B cell (primary cell): ENCODE results near the gene SCAMP4. TPM values are rescaled to one million over a fixed set of nuclear protein-coding genes. Genes with fewer than 3 reads are reported as not detected.
A peak's percentile ranks its signal among the peaks of the same experiment; 100 is the strongest.
"Not testable (repeated sequence)": the region's sequence is repeated elsewhere in the genome, so short reads cannot be mapped to it uniquely, and the experiment has no call there.

Source experiments
- ATAC-seq: fragments of 200-7000 bp; cut with Tn5 transposase; one replicate; pipeline ENCODE4 v1.10.0; 2021; ENCODE audit warnings: low read depth, mild to moderate bottlenecking, moderate number of reproducible peaks, moderate library complexity
- CTCF ChIA-PET: fragments of 350-600 bp; sonication (Branson Sonifier 250); formaldehyde crosslinking; loops from one replicate; lab custom pipeline; 2021; ENCODE audit warnings: antibody characterized with exemption, inconsistent platforms; lab: Charles Lee
- POLR2A ChIA-PET: fragments of 350-600 bp; sonication (Branson Sonifier 250); formaldehyde crosslinking; loops from one replicate; lab custom pipeline; 2021; ENCODE audit warnings: antibody characterized with exemption; lab: Charles Lee
- DNase-seq: peaks from one replicate; pipeline ENCODE4 v3.0.0; 2013
- H2AFZ ChIP-seq: 2 replicates; pipeline ENCODE4 v1.6.1; 2012; ENCODE audit warnings: mild to moderate bottlenecking, low read depth, low read length; ENCODE audit not compliant: insufficient read depth, poor library complexity, severe bottlenecking
- H3K27ac ChIP-seq, 2 donors: 1 replicate in 1 of 2; 2 replicates in 1 of 2; pipeline ENCODE4 v1.5.1; 2012 to 2013; ENCODE audit warnings: low read length in 2 of 2, mild to moderate bottlenecking in 2 of 2, moderate library complexity in 1 of 2
- H3K27me3 ChIP-seq, 4 experiments: fragments of 200-600 bp in 1 of 4; sonication (generic) in 1 of 4; replicated peaks in 1 of 4; 1 replicate in 2 of 4; 2 replicates in 2 of 4; pipeline versions ENCODE4 v1.6.1 to v1.7.0; 2013 to 2016; ENCODE audit warnings: low read length in 3 of 4, mild to moderate bottlenecking in 2 of 4, mixed read lengths in 1 of 4, moderate library complexity in 1 of 4; ENCODE audit not compliant: insufficient read depth in 4 of 4, control insufficient read depth in 3 of 4; ENCODE audit errors: control extremely low read depth in 1 of 4
- H3K36me3 ChIP-seq, 2 experiments: replicated peaks in 1 of 2; 1 replicate in 1 of 2; 2 replicates in 1 of 2; pipeline versions ENCODE4 v1.6.1 to v1.7.1; 2013; ENCODE audit warnings: low read length in 1 of 2; ENCODE audit not compliant: insufficient read depth in 2 of 2, control insufficient read depth in 1 of 2; ENCODE audit errors: control extremely low read depth in 1 of 2, extremely low read depth in 1 of 2
- H3K4me1 ChIP-seq, 2 donors: fragments of 200-600 bp in 1 of 2; sonication (generic) in 1 of 2; 1 replicate in 1 of 2; 2 replicates in 1 of 2; pipeline versions ENCODE4 v1.5.1 to v1.6.1; 2013 to 2017; ENCODE audit warnings: low read length in 2 of 2; ENCODE audit not compliant: control insufficient read depth in 2 of 2, insufficient read depth in 2 of 2
- H3K4me2 ChIP-seq: replicated peaks from 2 replicates; pipeline ENCODE3; 2012; ENCODE audit warnings: mild to moderate bottlenecking, low read depth, low read length; ENCODE audit not compliant: poor library complexity, severe bottlenecking
- H3K4me3 ChIP-seq, 5 experiments: fragments of 200-600 bp in 1 of 5; sonication (generic) in 1 of 5; 1 replicate in 3 of 5; 2 replicates in 2 of 5; pipeline versions ENCODE4 v1.5.1 to v1.7.0; 2011 to 2016; ENCODE audit warnings: low read length in 4 of 5, mild to moderate bottlenecking in 4 of 5, low read depth in 2 of 5, control low read depth in 1 of 5, moderate library complexity in 1 of 5; ENCODE audit not compliant: insufficient read depth in 1 of 5; ENCODE audit errors: control extremely low read depth in 1 of 5, extremely low read depth in 1 of 5
- H3K79me2 ChIP-seq: fragments of 200-600 bp; sonication (generic); one replicate; pipeline ENCODE4 v1.6.0; 2016; ENCODE audit warnings: low read length; ENCODE audit not compliant: control insufficient read depth, insufficient read depth
- H3K9ac ChIP-seq: fragments of 200-600 bp; sonication (generic); 2 replicates; pipeline ENCODE4 v1.6.1; 2017; ENCODE audit warnings: mild to moderate bottlenecking, low read length, moderate library complexity
- H3K9me3 ChIP-seq, 3 donors: one replicate each; pipeline versions ENCODE4 v1.6.1 to v1.7.1; 2013; ENCODE audit warnings: low read length in 2 of 3; ENCODE audit not compliant: control insufficient read depth in 2 of 3, insufficient read depth in 1 of 3; ENCODE audit errors: control extremely low read depth in 1 of 3
- H4K20me1 ChIP-seq: 2 replicates; pipeline ENCODE4 v1.6.0; 2012; ENCODE audit warnings: mild to moderate bottlenecking, low read length; ENCODE audit not compliant: insufficient read depth, control insufficient read depth, poor library complexity, severe bottlenecking
- H3K27ac Mint-ChIP-seq: one replicate; pipeline ENCODE4 v1.8.0; 2021; ENCODE audit warnings: mixed read lengths
- H3K27me3 Mint-ChIP-seq: one replicate; pipeline ENCODE4 v1.8.0; 2021; ENCODE audit warnings: mixed read lengths
- H3K4me1 Mint-ChIP-seq: one replicate; pipeline ENCODE4 v1.8.0; 2021; ENCODE audit warnings: mixed read lengths
- H3K4me3 Mint-ChIP-seq: one replicate; pipeline ENCODE4 v1.8.0; 2021; ENCODE audit warnings: mixed read lengths
- H3K9me3 Mint-ChIP-seq: one replicate; pipeline ENCODE4 v1.8.0; 2022; ENCODE audit warnings: mixed read lengths; ENCODE audit not compliant: insufficient read depth
- WGBS: methylation state at CpG from one replicate; pipeline ENCODE4 v1.1.5; 2013; ENCODE audit warnings: missing lambda C conversion rate; ENCODE audit not compliant: insufficient coverage; 5-methylcytosine and 5-hydroxymethylcytosine counted together
- intact Hi-C: fragments of 100-400 bp; cut with micrococcal nuclease; formaldehyde crosslinking; loops from one replicate; pipeline ENCODE4 v1.10.0; 2022
- polyA plus RNA-seq: library from polyadenylated mRNA; depleted of rRNA; stranded (reverse); fragments of >200 nt; gene quantifications from 2 replicates; pipeline ENCODE4 v1.2.3, GENCODE V29; 2012
- total RNA-seq, 2 donors: library from RNA; stranded (reverse); fragments of 120-200 nt in 1 of 2; gene quantifications; 1 replicate in 1 of 2; 2 replicates in 1 of 2; pipeline versions ENCODE4 v1.2.3 to v1.2.4, GENCODE V29; 2013 to 2022

The SCAMP4 gene
- total and polyA plus RNA-seq, 2 donors (not counting 1 experiment from before 2014, with no cell fraction given), result 47.9 to 60.0 TPM

DNA sequence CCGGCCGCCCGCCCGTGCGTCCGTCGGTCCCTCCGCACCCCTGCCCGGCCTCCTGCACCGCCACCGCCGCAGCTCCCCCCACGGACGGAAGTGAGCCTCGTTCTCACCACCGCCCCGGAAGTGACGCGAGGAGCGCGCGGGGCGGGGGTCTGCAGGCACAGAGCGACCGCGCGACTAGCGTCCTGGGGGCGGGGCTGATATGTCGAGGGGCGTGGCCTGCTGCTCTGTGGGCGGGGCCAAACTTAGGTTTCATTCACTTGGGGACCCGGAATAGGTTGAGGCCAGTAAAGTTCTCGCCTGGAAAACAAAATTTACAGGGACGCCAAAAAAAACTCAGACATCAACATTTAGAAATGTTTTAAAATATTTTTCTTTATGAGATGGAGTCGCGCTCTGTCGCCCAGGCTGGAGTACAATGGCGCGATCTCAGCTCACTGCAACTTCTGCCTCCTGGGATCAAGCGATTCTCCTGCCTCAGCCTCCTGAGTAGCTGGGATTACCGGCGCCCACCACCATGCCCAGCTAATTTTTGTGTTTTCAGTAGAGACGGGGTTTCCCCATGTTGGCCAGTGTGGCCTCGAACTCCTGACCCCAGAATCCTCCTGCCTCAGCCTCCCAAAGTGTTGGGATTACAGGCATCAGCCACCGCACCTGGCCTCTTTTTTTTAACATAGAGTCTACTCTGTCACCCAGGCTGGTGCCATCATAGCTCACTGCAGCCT is 19.6 kb upstream of the SCAMP4 start, which contains the start of gene ABHD17A:
ABHD17A (minus strand) TSS at position 99 of the 722 bp plus-strand sequence. CDS start 3,930 bp downstream, outside the sequence.
- H3K27me3 Mint-ChIP-seq, H3K9me3 Mint-ChIP-seq, H3K27me3 ChIP-seq, H3K9me3 ChIP-seq, H3K36me3 ChIP-seq: not testable (repeated sequence)
- ChIA-PET POLR2A (interaction anchor here (0.6 to 3.3 kb wide), 3 partner anchors 10 to 165 kb away, joined by 3 to 20 read pairs (median 6); no protein-coding TSS in a partner anchor), CTCF (interaction anchor here (0.6 to 2.3 kb wide), 4 partner anchors 9 to 181 kb away, joined by 3 to 6 read pairs (median 3); no protein-coding TSS in a partner anchor)
- peak; percentile 95 for DNase-seq
- Histone ChIP-seq H4K20me1 (peaks cover 40% of the 10 kb centered on the region), H3K9ac (peak within 1 kb of the TSS; percentile 74), H3K4me1 (peaks cover 32 to 51% of the 10 kb centered on the region in 2 donors), H3K79me2 (peaks cover 50% of the 10 kb centered on the region), H3K4me3 (peak within 1 kb of the TSS; percentile 63 to 92 (median 86)), H3K4me2 (peak within 1 kb of the TSS; percentile 92), H3K27ac (peak within 1 kb of the TSS; percentile 59 to 62), H2AFZ (peak within 1 kb of the TSS; percentile 31)
- Mint-ChIP-seq H3K4me3 (peak within 1 kb of the TSS; percentile 99), H3K4me1 (peaks cover 35% of the 10 kb centered on the region), H3K27ac (peak within 1 kb of the TSS; percentile 96)
- 22% methylated on average over 43 of the region's 46 CpGs for WGBS
- peak; percentile 98 for ATAC-seq
- intact Hi-C loops, result loop anchor here (1.0 kb wide), 3 partner anchors 9 to 20 kb away; partner anchors contain the start of genes ADAT3 and SCAMP4

GRCh38 chr19:1886360-1886759 is 18.8 kb upstream of the SCAMP4 start:
- H3K9me3 ChIP-seq, H3K9me3 Mint-ChIP-seq, ATAC-seq, H3K4me3 ChIP-seq, H3K4me3 Mint-ChIP-seq, H3K27ac Mint-ChIP-seq, H3K27me3 ChIP-seq, intact Hi-C loops, H3K27ac ChIP-seq, H3K27me3 Mint-ChIP-seq, DNase-seq, H3K36me3 ChIP-seq, H3K9ac ChIP-seq, H2AFZ ChIP-seq, H3K4me2 ChIP-seq: not testable (repeated sequence)
- ChIA-PET POLR2A (interaction anchor here (0.8 to 3.3 kb wide), 2 partner anchors 11 kb away, joined by 3 to 20 read pairs; no protein-coding TSS in a partner anchor), CTCF (interaction anchor here (0.7 to 2.3 kb wide), 2 partner anchors 10 to 22 kb away, joined by 3 to 6 read pairs; no protein-coding TSS in a partner anchor)
- WGBS, result 96% methylated on average over 9 of the region's 15 CpGs
- Histone ChIP-seq H3K79me2 (peaks cover 45% of the 10 kb centered on the region), H4K20me1 (peaks cover 35% of the 10 kb centered on the region), H3K4me1 (peaks cover 32 to 51% of the 10 kb centered on the region in 2 donors)
- peaks cover 35% of the 10 kb centered on the region for H3K4me1 Mint-ChIP-seq
